Cardiac fibroblast (primary cell): ENCODE data around the gene TCEAL9.

Experiments
- DNase-seq, 2 donors: peaks; one replicate each; pipeline versions ENCODE4 v3.0.0 to v3.0.0-alpha.2; 2010; ENCODE audit warnings: low read depth in 2 of 2
- H3K4me3 ChIP-seq, 2 donors: replicated peaks in 1 of 2; 1 replicate in 1 of 2; 2 replicates in 1 of 2; pipeline ENCODE4 v1.5.1; 2011; ENCODE audit warnings: low read depth in 2 of 2, low read length in 2 of 2, mild to moderate bottlenecking in 2 of 2, moderate library complexity in 1 of 2
- TF ChIP-seq, protein P1 (sequence below): IDR thresholded peaks from one replicate; pipeline ENCODE4 v1.5.1; 2011; ENCODE audit warnings: low read depth, mild to moderate bottlenecking, low read length, inconsistent platforms

The TCEAL9 gene, protein sequence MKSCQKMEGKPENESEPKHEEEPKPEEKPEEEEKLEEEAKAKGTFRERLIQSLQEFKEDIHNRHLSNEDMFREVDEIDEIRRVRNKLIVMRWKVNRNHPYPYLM

DNA sequence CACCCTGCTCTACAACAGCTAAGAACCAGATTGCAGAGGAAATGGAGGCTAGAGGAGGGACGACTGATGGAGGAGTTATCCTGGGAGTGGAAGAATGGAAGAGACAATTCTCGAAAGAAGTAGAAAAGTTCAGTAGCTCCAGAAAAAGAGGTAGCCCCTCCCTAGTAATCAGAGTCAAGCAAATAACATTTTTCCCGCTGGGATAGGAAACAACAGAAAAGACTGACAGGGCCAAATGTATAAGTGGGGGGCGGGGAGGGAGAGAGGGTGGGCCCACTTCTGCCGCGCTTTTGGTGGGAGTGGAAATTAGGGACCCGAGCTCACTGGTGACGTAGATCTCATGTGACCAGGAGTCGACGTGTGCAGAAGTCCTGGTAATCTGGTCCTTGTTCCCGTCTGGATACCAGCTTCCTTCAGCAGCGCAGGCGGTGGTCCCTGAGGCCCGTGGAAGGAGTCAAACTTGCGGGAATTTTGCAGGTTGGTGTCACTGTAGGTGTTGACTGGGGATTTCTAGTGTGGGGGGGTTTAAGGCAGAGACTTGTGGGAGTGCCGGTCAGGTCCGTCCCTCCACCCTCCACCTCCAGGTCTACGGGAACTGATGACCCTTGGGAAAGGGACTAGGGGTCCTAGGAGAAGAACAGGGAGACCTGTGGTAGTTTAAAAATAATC is at the start of gene TCEAL9:
Gene TCEAL9 (plus strand): TSS at position 377 of the 669 bp plus-strand sequence. CDS start 1,179 bp downstream, outside the sequence.
- H3K4me3 ChIP-seq, result peak within 1 kb of the TSS; percentile 71 to 75
- TF ChIP-seq, protein P1, sequence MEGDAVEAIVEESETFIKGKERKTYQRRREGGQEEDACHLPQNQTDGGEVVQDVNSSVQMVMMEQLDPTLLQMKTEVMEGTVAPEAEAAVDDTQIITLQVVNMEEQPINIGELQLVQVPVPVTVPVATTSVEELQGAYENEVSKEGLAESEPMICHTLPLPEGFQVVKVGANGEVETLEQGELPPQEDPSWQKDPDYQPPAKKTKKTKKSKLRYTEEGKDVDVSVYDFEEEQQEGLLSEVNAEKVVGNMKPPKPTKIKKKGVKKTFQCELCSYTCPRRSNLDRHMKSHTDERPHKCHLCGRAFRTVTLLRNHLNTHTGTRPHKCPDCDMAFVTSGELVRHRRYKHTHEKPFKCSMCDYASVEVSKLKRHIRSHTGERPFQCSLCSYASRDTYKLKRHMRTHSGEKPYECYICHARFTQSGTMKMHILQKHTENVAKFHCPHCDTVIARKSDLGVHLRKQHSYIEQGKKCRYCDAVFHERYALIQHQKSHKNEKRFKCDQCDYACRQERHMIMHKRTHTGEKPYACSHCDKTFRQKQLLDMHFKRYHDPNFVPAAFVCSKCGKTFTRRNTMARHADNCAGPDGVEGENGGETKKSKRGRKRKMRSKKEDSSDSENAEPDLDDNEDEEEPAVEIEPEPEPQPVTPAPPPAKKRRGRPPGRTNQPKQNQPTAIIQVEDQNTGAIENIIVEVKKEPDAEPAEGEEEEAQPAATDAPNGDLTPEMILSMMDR, result no peak
- DNase-seq, result peak; percentile 81 to 91

DNA sequence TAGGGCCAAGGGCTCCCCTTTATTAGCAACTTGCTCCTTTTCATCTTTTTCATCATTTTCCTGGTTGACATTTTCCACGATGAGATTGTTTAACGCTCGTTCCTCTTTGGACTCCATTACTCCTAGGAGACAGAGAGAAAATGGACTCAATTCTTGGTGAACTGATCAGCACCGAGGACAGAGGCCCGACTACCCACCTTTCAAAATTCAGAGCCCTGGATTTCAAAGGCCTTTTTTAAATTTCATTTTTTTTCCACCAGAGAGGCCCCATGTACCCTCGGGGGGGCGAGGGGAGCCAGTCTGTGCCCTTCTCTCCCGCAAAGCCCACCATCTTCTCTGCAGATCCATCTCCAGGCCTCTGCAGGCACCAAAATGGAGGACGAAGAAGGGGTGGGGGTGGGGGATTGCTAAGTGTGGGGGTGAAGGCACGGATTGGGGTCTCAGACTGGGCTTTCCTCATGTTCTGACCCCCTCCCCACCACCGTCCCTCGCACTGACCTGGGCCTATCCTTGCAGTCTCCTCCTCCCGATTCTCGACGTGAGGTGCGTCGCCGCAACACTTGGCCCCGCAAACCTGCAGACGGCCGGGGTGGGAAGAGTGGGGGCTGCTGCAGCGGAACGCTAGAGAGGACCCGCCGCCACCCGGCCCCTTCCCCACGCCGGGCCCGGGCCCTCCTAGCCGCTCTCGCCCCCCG is 46.3 kb upstream of the TCEAL9 start:
- DNase-seq, result no peak
- TF ChIP-seq, protein P1, result no peak
- no peak overlapping the region for H3K4me3 ChIP-seq

DNA sequence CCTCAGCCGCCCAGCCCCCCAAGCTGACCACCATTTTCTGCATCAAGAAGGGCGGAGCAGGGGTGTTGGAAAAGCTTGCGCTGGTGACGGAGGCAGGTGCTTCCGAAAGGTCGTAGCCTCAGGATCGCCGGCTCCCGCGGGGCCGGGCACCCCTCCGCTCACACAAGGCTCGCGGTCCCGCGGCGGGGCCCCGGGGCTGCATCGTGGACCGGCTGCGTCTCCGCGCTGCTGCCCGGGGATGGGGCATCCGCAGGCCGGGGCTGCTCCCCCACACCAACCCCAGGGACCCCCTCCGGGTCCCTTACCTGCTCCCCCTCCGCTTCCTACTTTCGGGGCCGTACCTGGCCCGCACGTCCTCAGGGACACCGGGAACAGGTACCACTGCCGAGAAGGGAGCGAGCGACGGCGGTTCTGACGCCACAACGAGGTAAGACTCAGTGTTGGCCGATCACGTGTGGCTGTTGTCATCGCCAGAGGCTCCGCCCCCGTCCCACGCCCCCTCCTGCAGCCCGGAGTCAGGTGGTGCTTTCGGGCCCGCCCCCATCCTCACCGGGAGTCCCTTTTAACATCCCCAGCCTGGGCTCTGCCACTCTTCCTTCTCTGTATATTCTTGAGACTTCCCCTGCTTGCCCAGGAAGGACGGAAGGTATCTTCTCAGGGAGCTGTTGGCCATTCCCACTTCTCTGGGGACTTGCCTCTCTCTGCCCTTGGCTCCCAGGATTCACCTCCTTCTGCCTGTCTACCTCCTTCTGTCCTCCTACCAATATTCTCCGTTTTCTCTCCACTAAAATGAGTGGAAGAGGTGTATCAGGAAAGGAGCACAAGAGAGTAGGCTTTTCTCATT is 45.5 kb upstream of the TCEAL9 start, which contains the start of gene BEX2:
Gene BEX2 (minus strand): TSS at position 436 of the 844 bp plus-strand sequence. CDS start 1,014 bp downstream, outside the sequence.
- DNase-seq, result peak; percentile 5 to 9
- TF ChIP-seq, protein P1, result no peak
- peak within 1 kb of the TSS; percentile 31 to 38 for H3K4me3 ChIP-seq

DNA sequence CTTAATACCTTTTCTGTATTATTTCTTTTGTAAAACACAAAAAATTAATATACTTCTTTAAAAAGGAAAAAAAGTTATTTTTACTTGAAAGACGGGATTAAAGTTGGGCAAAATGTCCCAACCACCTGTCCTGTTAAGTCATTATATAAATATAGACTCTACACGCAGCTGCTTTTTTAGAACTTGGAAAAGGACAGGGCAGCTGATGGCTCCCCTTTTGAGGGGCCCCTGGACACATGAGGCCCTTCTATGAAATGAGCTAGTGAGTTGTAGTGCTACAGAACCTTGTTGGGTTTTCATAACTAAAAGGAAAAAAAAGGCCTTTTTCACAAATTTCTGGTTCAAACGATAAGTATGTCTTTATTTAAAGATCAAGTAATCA is 44.9 kb upstream of the TCEAL9 start:
- TF ChIP-seq, protein P1, result no peak
- DNase-seq, result no peak
- no peak overlapping the region for H3K4me3 ChIP-seq

DNA sequence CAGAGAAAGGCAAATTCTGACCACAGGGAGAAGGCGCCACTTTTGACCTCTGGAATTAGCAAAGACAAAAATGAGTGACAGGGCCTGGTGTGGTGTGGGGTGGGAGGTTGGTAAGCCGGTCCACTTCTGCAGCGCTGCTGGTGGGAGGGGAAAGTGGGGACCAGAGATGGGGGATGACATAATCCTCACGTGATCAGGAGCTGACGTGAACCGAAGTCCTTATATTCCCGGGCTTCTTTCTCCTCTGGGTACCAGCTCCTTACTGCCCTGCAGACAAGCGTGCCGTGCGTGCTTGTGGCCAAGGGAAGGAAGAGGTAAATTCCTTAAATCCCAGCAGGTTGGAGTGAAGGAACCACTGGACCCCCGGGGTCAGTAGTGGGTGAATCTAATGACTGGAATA is 26.3 kb upstream of the TCEAL9 start, which contains the start of gene TCEAL7:
Gene TCEAL7 (plus strand): TSS at position 249 of the 400 bp plus-strand sequence. CDS start 1,165 bp downstream, outside the sequence.
- TF ChIP-seq, protein P1, result no peak
- H3K4me3 ChIP-seq, result peak within 1 kb of the TSS; percentile 13 to 43
- peak; percentile 32 to 33 for DNase-seq

DNA sequence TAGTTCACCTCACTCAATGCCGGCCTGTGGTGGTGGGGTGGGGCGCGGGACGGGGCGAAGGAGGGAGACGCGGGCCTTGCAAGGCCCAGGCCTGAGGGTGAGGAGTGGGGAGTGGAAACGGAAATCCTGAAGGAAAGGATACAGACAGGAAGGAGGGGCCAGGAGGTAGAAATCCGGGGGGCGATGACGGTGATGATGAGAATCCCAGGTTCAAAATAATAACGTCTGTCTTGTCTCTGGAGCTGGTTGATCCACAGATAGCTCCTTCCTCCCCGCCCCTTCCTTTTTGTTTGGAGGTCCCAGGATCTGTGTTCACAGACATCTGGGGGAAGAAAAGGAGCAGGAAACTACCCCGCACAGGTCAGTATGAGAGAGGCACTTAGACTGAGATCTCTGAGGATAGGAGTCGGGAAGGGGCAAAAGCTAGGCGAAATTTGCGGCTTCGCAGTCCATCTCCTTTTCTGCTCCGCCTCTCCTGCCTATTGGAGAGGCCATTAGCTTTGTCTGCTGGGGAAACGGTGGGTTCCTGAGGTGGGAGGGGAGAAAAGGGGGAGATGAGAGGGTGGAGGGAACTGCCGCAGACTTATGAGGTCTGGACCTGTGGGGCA is 25.5 kb upstream of the TCEAL9 start:
- TF ChIP-seq, protein P1, result no peak
- peak; percentile 12 to 13 for DNase-seq
- peak overlapping the region; percentile 13 to 43 for H3K4me3 ChIP-seq
